Prostate gland (tissue), 2 donors: ENCODE data around the gene TCF7.

Source experiments
- CTCF ChIP-seq, 4 experiments: fragments of 200-600 bp in 2 of 4; fragments of 450-650 bp in 2 of 4; sonication (generic) in 2 of 4; IDR thresholded peaks; 1 replicate in 3 of 4; 2 replicates in 1 of 4; pipeline ENCODE4 v1.5.1; 2016 to 2019; ENCODE audit warnings: antibody characterized with exemption in 4 of 4, mild to moderate bottlenecking in 2 of 4, moderate library complexity in 2 of 4
- POLR2AphosphoS5 ChIP-seq: sonication (generic); formaldehyde crosslinking; IDR thresholded peaks from one replicate; pipeline ENCODE4 v1.6.1; 2017; ENCODE audit warnings: antibody characterized with exemption

GRCh38 chr5:134139377-134139851 is 24.9 kb downstream of the TCF7 start:
- TF ChIP-seq CTCF (IDR thresholded peaks at IDR 0.05) (no peak), POLR2AphosphoS5 (no peak)
